CD14-positive monocyte (primary cell): ENCODE results near the gene PTGDR2. TPM values are rescaled to one million over a fixed set of nuclear protein-coding genes. Genes with fewer than 3 reads are reported as not detected.
A peak's percentile ranks its signal among the peaks of the same experiment; 100 is the strongest.

Experiments used
- DNase-seq, 3 donors: peaks; one replicate each; pipeline ENCODE4 v3.0.0-alpha.2; 2011 to 2022
- H2AFZ ChIP-seq: 2 replicates; pipeline ENCODE4 v1.6.0; 2012; ENCODE audit warnings: mild to moderate bottlenecking, low read depth, low read length, inconsistent platforms; ENCODE audit not compliant: insufficient read depth, poor library complexity, severe bottlenecking
- H3K27ac ChIP-seq, 2 donors: 1 replicate in 1 of 2; 2 replicates in 1 of 2; pipeline ENCODE4 v1.5.1; 2012 to 2013; ENCODE audit warnings: low read length in 2 of 2, control low read depth in 1 of 2, inconsistent platforms in 1 of 2, low read depth in 1 of 2, mild to moderate bottlenecking in 1 of 2
- H3K27me3 ChIP-seq, 2 donors: one replicate each; pipeline versions ENCODE4 v1.6.0 to v1.6.1; 2011 to 2013; ENCODE audit warnings: low read length in 2 of 2; ENCODE audit not compliant: control insufficient read depth in 2 of 2, insufficient read depth in 2 of 2
- H3K36me3 ChIP-seq, 2 donors: replicated peaks in 1 of 2; 1 replicate in 1 of 2; 2 replicates in 1 of 2; pipeline versions ENCODE4 v1.5.1 to v1.6.1; 2012 to 2013; ENCODE audit warnings: low read length in 2 of 2, control low read depth in 1 of 2, inconsistent platforms in 1 of 2, mild to moderate bottlenecking in 1 of 2; ENCODE audit not compliant: insufficient read depth in 2 of 2, control insufficient read depth in 1 of 2
- H3K4me1 ChIP-seq, 2 donors: 1 replicate in 1 of 2; 2 replicates in 1 of 2; pipeline versions ENCODE4 v1.5.1 to v1.6.1; 2012 to 2013; ENCODE audit warnings: low read length in 2 of 2, control low read depth in 1 of 2, inconsistent platforms in 1 of 2, mild to moderate bottlenecking in 1 of 2, moderate library complexity in 1 of 2; ENCODE audit not compliant: insufficient read depth in 2 of 2, control insufficient read depth in 1 of 2
- H3K4me2 ChIP-seq: replicated peaks from 2 replicates; pipeline ENCODE3; 2012; ENCODE audit warnings: low read length, moderate library complexity, mild to moderate bottlenecking; ENCODE audit not compliant: poor library complexity, severe bottlenecking; ENCODE audit errors: extremely low read depth
- H3K4me3 ChIP-seq, 3 experiments: fragments of 200-600 bp in 1 of 3; sonication (generic) in 1 of 3; replicated peaks in 1 of 3; 1 replicate in 2 of 3; 2 replicates in 1 of 3; pipeline ENCODE4 v1.5.1; 2011 to 2013; ENCODE audit warnings: low read length in 3 of 3, mild to moderate bottlenecking in 3 of 3, control low read depth in 2 of 3, low read depth in 2 of 3, inconsistent platforms in 1 of 3, moderate library complexity in 1 of 3
- H3K79me2 ChIP-seq: 2 replicates; pipeline ENCODE4 v1.6.0; 2012; ENCODE audit warnings: mild to moderate bottlenecking, control low read depth, inconsistent platforms, low read length, moderate library complexity; ENCODE audit not compliant: insufficient read depth
- H3K9ac ChIP-seq: 2 replicates; pipeline ENCODE4 v1.6.0; 2017; ENCODE audit warnings: low read length, mild to moderate bottlenecking; ENCODE audit not compliant: insufficient read depth, poor library complexity, severe bottlenecking
- H3K9me3 ChIP-seq, 2 donors: replicated peaks in 1 of 2; 1 replicate in 1 of 2; 2 replicates in 1 of 2; pipeline versions ENCODE4 v1.5.1 to v1.6.1; 2012 to 2013; ENCODE audit warnings: low read length in 2 of 2, control low read depth in 1 of 2; ENCODE audit not compliant: control insufficient read depth in 1 of 2, insufficient read depth in 1 of 2
- H4K20me1 ChIP-seq: 2 replicates; pipeline ENCODE4 v1.6.0; 2012; ENCODE audit warnings: mild to moderate bottlenecking, low read length, control low read depth, moderate library complexity; ENCODE audit not compliant: insufficient read depth
- H3K27ac Mint-ChIP-seq, 7 donors: one replicate each; pipeline ENCODE4 v1.8.0; 2020; ENCODE audit warnings: mild to moderate bottlenecking in 7 of 7, mixed read lengths in 7 of 7, moderate library complexity in 6 of 7, inconsistent platforms in 2 of 7
- H3K27me3 Mint-ChIP-seq, 3 donors: one replicate each; pipeline ENCODE4 v1.8.0; 2021 to 2022; ENCODE audit warnings: low read depth in 3 of 3, mild to moderate bottlenecking in 3 of 3, mixed read lengths in 3 of 3, moderate library complexity in 3 of 3, inconsistent platforms in 1 of 3
- H3K36me3 Mint-ChIP-seq, 2 donors: one replicate each; pipeline ENCODE4 v1.8.0; 2020; ENCODE audit warnings: mixed read lengths in 2 of 2, inconsistent platforms in 1 of 2, mild to moderate bottlenecking in 1 of 2
- H3K4me1 Mint-ChIP-seq: one replicate; pipeline ENCODE4 v1.8.0; 2020; ENCODE audit warnings: mild to moderate bottlenecking, mixed read lengths
- H3K4me3 Mint-ChIP-seq, 2 donors: one replicate each; pipeline ENCODE4 v1.8.0; 2020; ENCODE audit warnings: mild to moderate bottlenecking in 2 of 2, mixed read lengths in 2 of 2, moderate library complexity in 1 of 2
- H3K9me3 Mint-ChIP-seq, 7 donors: one replicate each; pipeline ENCODE4 v1.8.0; 2020 to 2022; ENCODE audit warnings: mixed read lengths in 7 of 7, mild to moderate bottlenecking in 6 of 7, moderate library complexity in 6 of 7, inconsistent platforms in 2 of 7
- CTCF ChIP-seq: fragments of 200-600 bp; IDR thresholded peaks from one replicate; pipeline ENCODE4 v1.8.0; 2022; ENCODE audit warnings: antibody characterized with exemption, mild to moderate bottlenecking
- WGBS: methylation state at CpG from one replicate; pipeline ENCODE4 v1.1.5; 2013; ENCODE audit warnings: missing lambda C conversion rate; ENCODE audit not compliant: insufficient coverage; 5-methylcytosine and 5-hydroxymethylcytosine counted together
- intact Hi-C, 2 donors: fragments of 100-400 bp; cut with micrococcal nuclease; formaldehyde crosslinking; loops; one replicate each; pipeline versions ENCODE4 v1.15.0 to v1.15.1; 2023
- polyA plus RNA-seq, 3 donors: library from polyadenylated mRNA; depleted of rRNA in 1 of 3; unstranded in 2 of 3; stranded (reverse) in 1 of 3; fragments of 300-500 nt in 2 of 3; fragments of >200 nt in 1 of 3; fragmentation: Illumina TruSeq in 2 of 3; gene quantifications; 1 replicate in 2 of 3; 2 replicates in 1 of 3; pipeline ENCODE4 v1.2.3, GENCODE V29; 2012 to 2021

Gene PTGDR2
- polyA plus RNA-seq, 3 donors, result 0.32 to 0.65 (median 0.46) TPM

DNA sequence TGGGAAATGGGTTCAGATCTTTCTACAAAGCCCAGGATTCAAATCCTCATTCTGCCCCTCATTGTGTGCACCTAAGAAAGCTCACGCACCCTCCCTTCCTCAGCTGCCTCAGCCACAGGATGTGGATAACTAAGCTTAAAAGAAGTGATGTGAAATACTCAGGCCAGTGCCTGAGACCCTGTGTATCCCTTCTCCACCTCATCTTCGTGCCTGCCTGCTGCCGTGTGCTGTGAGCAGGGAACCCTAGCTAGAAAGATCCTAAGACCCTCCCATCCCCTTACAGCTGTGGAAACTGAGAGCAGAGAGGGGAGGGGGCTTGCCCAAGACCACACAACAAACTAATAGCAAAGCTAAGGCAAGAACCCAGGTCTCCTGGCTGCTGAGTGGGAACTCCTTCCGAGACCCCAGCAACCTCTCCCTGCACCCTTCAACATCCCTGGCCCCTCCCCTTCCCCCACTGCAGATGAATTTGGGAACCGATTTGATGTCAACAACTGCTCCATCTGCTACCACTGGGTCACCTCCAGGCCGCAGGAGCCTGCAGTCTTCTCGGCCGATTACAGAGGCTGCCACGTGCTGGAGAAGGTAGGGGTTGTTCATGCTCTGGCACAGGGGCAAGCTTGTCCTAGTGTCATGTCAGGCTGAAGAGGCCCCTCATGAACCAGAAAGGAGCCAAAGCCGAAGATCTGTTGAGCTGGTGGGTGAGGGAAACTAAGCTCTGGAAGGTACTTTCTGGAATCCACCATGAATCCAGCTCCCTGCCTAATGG, 13.1 kb upstream of the PTGDR2 start:
- no peaks in the 10 kb centered on the region for H3K9me3 ChIP-seq
- peaks cover 14% of the 10 kb centered on the region for H3K4me1 Mint-ChIP-seq
- DNase-seq, result no peak
- intact Hi-C loops, result no loop called here
- H3K9me3 Mint-ChIP-seq, result no peaks in the 10 kb centered on the region
- no peak overlapping the region for H3K4me3 Mint-ChIP-seq
- H3K36me3 ChIP-seq, result no peaks in the 10 kb centered on the region
- H3K36me3 Mint-ChIP-seq, result no peaks in the 10 kb centered on the region
- no peak overlapping the region for H3K4me2 ChIP-seq
- H3K27ac Mint-ChIP-seq, result no peak overlapping the region
- no peaks in the 10 kb centered on the region for H4K20me1 ChIP-seq
- WGBS, result 97% methylated on average over 5 of the region's 10 CpGs
- H3K27me3 Mint-ChIP-seq, result peaks cover 0 to 5% (median 3%) of the 10 kb centered on the region in 3 donors
- no peak overlapping the region for H3K4me3 ChIP-seq
- no peak overlapping the region for H3K27ac ChIP-seq
- H3K27me3 ChIP-seq, result no peaks in the 10 kb centered on the region
- H3K4me1 ChIP-seq, result peaks cover 11 to 15% of the 10 kb centered on the region in 2 donors
- TF ChIP-seq CTCF, result no peak
- no peak overlapping the region for H2AFZ ChIP-seq
- H3K9ac ChIP-seq, result no peak overlapping the region
- no peaks in the 10 kb centered on the region for H3K79me2 ChIP-seq

DNA sequence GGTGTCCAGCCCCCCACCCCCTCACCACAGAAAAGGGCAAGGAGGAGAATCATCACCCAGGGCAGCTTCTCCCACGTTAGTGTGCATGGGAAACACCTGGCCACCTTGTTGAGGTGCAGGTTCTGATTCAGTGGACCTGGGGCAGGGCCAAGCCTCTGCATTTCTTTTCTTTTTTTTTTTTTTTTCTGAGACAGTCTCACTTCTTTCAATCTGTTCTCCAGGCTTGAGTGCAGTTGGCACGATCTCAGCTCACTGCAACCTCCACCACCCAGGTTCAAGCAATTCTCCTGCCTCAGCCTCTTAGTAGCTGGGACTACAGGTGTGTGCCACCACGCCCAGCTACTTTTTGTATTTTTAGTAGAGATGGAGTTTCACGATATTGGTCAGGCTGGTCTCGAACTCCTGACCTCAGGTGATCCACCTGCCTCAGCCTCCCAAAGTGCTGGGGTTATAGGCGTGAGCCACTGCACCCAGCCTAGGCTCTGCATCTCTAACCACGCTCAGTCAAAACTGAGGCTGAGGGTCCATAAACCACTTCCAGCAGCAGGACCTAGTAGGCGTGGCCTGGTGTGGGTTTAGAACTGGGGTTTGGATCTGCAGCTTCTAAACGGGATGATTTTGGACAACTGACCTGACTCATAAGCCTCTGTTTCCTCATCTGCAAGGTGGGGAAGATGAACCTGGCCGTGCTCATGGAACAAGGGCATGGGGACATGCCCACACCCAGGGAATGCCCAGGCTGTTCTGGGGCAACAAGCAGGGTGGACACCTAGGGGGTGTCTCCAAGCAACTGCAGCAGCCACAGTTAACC, 12.3 kb upstream of the PTGDR2 start:
- H4K20me1 ChIP-seq, result no peaks in the 10 kb centered on the region
- no peaks in the 10 kb centered on the region for H3K79me2 ChIP-seq
- WGBS, result 75% methylated on average over 4 of the region's 10 CpGs
- peaks cover 9 to 10% of the 10 kb centered on the region in 2 donors for H3K4me1 ChIP-seq
- H3K4me3 ChIP-seq, result no peak overlapping the region
- no peak for DNase-seq
- H3K27me3 ChIP-seq, result no peaks in the 10 kb centered on the region
- Mint-ChIP-seq H3K9me3 (no peaks in the 10 kb centered on the region), H3K27me3 (peaks cover 0 to 5% (median 3%) of the 10 kb centered on the region in 3 donors), H3K36me3 (no peaks in the 10 kb centered on the region), H3K4me3 (no peak overlapping the region), H3K27ac (peak overlapping the region in 1 of 7 donors; percentile 51), H3K4me1 (peaks cover 10% of the 10 kb centered on the region)
- no peak overlapping the region for H3K27ac ChIP-seq
- no peak overlapping the region for H2AFZ ChIP-seq
- H3K9me3 ChIP-seq, result no peaks in the 10 kb centered on the region
- no peak for TF ChIP-seq CTCF
- intact Hi-C loops, result no loop called here
- H3K9ac ChIP-seq, result no peak overlapping the region
- no peaks in the 10 kb centered on the region for H3K36me3 ChIP-seq
- no peak overlapping the region for H3K4me2 ChIP-seq
